Measurements from ENCODE around the gene EXOSC9. TPM values are rescaled to one million over a fixed set of nuclear protein-coding genes. Genes with fewer than 3 reads are reported as not detected.

EXOSC9 gene
- total and polyA plus RNA-seq, 2 of the 8 experiments (the other 6 are each of a cell fraction or from before 2014, with no cell fraction given) = 33.2 to 54.9 TPM

GRCh38 chr4:121789455-121789854, 11.7 kb upstream of the EXOSC9 start (continued):
- TF ChIP-seq CTCF (IDR thresholded peaks at IDR 0.05; ENCODE audit: control extremely low read depth in 1 of 3, insufficient read depth in 1 of 3, low read depth in 1 of 3, low read length in 3 of 3) (no peak), CBX8 (IDR thresholded peaks at IDR 0.05; ENCODE audit: borderline replicate concordance, low read depth, low read length) (no peak), SIN3A (conservative IDR thresholded peaks at IDR 0.05 in 1 of 2, IDR thresholded peaks at IDR 0.05 in 1 of 2; ENCODE audit: low read depth in 1 of 2, low read length in 2 of 2) (no peak), SIRT6 (IDR thresholded peaks at IDR 0.05; ENCODE audit: low read length) (no peak), RFX5 (IDR thresholded peaks at IDR 0.05; ENCODE audit: borderline replicate concordance, low read depth, low read length) (no peak)

Measured in H1 (cell line).